Stimulated activated CD4-positive, alpha-beta T cell treated with anti-CD3 and anti-CD28 coated beads, Interleukin-1b, Interleukin-23, amount 100 ng/mL, for 48 hours (primary cell): ENCODE results near the gene PDE4D.

Experiments used
- DNase-seq: peaks from one replicate; pipeline ENCODE4 v3.0.0-alpha.2; 2020

Gene PDE4D

DNA sequence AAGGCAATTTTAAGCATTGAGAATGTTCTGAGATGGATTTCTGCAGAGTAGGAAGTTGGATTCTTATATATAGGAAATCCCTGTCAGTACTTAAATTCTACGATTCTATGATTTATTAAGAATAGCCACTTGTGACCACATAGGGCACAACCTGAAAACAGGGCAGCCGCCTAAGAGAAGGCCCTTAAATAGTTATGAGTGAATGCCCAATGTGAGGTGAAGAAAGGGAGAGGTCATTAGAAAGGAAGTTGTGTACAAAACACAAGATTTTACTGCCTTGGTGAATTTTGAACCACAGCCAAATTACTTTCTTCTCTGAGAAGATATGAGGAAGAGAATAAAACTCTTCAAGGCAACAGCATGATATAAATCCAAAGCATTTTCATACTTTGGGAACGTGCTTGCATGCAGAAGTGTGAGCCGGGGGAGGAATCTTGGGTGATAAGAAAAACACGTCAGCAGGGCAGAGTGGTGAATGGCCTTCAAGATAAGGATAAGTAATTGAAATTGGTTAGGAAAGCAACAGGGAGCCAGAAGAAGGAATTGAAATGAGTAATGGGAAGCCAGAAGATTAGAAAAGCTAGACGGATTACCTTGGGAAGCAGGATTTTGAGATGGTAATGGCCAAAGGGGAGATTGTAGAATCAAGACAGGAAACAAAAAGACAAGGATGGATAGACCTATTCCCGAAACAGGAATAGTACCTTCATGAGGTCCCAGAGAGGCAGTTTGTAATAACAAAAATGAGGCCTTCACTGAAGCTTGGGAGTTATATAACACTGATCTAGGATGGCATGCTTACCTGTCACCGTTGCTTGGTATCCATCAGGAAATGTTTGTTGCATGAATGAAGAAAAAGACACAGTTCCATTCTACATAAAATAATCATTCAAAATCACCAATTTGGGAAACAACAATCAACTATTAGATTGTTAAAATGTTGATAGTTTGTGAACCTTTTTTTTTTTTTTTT lies 244.3 kb downstream of the PDE4D start:
- no peak for DNase-seq

DNA sequence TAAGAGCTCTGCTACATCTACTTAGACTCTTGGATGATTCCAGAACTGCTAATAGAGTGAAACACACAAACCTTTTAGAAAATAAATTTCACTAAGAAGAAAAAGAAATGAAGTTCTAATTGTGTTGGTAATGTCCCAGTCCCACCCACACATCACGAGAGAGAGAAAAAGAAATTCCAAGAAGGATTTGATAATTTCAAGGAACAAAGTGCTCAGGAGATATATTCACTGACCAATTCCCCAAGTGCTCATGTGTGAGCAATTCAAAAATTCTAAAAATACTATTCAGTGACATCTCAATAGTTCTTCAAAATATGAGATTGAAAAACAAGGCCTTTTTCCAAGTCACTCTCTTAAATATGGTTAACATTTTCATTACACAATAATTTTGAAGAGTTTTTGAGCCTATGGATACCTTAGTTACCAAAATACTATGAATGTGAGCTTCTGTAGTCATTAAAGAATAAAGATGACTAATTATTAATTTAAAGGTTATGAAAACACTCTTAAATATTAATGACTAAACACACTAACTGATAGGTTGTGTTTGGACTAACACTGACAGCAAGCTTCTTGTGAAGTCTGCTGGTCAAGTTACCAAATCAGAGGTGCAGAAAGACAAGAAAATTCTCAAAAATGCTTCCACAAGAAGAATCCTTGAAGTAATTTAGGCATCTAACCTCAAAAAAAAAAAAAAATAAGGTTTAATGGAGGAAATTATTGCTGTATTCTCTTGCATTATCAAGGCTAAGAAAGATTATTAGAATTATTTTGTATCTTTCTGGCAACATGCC lies 245.3 kb downstream of the PDE4D start:
- DNase-seq = no peak

DNA sequence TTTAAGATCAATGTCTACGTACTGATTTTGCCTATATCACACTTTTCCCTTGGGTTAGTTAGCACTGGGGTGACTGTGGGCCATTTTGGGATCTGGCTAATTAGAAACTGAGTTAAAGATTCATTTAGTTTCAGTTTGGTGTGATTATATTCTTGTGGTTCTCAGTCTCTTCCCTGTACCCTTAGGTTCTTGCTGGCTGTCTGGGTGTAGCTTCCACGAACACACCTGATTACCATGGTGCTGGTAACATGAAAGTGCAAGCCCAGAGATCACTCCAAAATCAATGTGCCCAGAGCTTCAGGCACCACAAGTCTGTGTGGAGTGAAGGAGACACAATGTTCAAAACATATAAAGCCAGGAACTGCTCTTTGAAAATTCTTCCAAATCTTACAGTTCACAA lies 248.1 kb downstream of the PDE4D start:
- DNase-seq = no peak

DNA sequence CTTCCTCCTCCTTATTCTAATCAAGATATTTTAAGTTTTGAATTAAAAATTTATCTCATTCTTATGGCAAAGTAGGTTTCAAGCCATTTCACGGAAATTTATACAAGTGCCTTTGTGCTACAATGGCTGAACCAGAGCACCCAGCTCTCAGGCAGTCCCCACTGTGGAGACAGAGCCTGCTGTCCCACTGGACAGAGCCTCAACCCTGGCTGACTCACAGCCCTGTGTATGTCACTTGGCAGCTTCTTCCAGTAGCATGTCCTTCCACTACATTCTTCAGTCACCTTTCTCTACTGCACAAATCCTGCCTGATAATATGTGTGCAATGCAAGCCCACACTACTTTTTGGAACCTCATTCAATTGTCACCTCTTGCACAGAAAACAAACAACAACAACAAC lies 253.1 kb downstream of the PDE4D start:
- DNase-seq = no peak

DNA sequence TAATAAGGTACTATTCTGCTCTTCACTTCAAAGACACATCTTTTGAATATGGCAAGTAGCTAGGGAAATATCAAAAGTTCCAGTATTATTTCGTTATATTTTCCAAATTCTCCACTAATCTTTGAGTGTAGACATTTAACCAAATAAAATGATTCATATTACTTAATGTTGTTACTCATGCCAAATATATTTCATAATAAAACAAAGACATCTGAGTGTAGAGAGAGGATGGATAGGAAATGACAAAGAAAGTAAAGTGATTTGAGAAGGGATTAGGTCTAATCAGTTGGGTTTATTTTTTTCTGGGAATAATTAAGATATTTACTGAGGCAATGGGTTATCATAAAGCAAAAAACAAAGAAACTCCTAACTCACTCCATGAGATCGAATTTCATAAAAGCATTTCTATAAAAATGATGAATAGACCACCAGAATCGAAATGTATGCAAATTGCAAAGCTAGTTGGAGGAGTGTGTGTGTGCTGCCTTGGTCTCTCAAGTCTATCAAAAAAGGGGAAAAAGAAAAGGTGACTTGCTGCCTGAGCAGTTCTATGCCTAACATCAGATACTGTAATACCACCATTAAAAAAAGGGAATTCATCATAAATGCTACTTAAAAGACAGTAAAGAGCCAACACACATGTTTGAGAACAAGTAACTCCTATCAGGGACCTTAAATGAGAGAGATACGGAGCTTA lies 255.5 kb downstream of the PDE4D start:
- DNase-seq = no peak

DNA sequence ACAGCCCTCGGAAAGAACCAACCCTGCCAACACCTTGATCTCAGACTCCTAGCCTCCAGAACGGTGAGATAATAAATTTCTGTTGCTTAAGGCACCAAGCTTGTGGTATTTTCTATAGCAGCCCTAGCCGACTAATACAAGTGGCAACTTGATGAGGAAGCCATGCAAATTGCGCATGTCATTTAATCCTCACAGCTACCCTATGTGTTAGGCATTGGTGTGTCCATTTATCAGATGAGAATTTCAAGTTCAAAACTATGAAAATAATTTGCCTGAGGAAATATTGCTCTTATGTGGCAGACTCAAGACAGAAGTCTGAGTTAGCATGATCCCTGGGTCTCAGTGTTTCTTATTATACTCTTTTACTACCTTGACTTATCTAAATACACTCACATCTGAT lies 264.0 kb downstream of the PDE4D start:
- no peak for DNase-seq

DNA sequence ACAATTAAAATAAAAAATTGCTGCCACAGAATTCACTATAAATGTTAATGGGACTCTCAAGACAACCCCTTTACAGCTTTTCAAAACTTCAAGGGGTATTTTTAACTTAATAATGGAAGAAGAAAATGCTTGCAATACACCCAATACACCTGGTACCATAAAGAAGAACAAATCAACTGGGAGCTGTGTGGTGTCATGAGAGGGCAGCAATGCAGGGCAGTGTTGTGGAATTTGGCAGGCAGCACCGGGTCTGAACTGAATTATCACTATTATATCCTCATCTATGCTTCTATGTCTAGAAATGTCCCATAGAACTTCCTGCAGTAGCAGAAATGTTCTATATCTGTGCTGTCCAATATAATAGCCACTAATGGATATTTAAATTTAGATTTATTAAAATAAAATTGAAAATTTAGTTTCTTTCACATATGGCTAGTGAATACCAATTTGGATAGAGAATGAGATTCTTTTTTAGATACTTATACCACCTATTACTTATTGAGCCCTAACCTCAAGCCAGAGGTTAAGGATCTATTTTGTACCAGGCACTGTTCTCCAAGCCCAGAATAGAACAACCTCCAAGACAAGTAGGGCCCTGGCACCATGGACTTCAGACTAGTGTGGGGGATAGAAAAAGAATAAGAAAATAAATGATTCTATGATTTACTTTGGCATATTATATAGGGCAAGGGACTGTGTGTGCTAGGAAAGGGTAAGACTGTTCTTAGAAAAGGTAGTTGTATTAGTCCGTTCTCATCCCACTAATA lies 265.3 kb downstream of the PDE4D start:
- no peak for DNase-seq

DNA sequence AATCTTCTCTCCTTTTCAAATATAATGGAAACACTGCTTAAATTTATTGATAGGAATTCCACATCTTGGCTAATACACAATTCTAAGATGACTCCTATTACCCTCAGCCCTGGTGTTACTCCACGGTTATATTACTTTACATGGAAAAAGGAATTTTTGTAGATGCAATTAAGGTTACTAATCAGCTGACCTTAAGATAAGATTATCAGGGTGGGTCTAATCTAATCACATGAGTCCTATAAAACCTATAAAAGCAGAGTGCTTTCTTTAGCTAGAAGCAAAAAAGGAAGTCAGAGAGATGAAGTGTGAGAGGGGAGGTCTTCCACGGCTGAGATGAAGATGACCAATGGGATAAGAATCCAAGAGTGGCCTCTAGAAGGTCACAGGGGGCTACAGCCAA lies 268.6 kb downstream of the PDE4D start:
- DNase-seq = no peak

DNA sequence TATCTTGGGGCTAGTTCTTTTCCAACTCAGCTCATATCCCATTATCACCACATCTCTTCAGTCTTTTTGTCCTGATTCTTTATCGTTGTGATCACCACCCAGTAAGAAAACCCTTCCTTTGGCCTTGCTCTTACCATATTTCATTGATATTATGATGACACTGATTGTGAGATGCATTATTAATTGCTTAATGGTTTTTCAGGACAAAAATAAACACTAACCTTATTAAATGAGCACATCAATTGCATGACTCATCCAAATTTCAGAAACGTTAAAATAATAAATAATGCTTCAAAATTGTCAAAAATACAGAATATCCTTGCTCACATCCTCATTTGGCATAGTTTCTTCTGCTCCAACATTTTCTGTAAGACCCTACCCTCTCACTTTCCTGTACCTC lies 270.7 kb downstream of the PDE4D start:
- DNase-seq = no peak

DNA sequence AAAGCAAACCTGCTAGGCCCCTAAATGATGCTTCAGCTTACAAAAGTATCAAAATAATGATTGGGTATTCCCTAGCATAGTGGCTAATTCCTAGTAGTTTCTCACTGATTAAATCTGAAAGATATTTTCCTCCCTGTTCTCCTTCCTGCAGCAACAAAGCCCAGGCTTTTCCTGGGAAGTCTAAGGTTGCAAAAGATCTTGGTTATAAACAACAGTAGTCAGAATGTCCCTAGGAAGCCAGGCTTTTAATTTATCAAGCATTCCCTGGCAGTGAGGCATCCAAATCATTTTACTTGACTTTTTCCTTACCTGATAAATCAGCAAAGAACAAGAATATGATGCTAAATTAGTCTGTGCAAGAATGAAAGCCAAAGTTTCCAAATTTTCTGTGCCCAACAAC lies 272.0 kb downstream of the PDE4D start:
- no peak for DNase-seq

DNA sequence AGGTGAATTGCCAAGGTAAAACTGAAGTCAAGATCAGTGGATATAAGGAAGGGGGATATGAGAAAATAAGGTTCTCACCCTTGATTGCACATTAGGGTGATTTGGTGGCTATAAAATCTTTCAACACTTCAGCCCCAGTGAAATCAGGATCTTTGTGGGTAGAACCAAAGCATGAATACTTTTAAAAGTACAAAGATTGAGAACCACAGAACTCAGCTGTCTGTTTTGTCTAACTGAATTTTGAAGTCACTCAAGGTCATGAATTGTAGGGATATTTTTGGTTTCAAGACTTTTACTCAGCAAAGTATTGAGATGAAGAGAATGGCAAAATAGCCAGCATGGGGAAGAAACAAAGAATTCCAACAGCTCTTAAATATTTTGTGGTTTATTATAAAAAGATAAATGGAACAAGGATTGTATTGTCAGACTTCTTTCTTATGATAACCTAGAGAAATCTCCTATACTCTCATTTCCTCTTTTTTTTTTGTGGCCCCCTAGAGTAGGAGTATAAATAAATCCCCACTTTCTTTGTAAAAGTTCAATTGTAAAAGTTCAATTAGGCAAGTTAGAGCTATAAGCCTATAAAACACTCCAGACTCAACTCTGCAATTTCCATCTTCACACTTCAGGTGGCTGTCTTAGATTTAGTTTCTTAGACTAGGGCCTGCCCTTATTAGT lies 272.9 kb downstream of the PDE4D start:
- DNase-seq = no peak

DNA sequence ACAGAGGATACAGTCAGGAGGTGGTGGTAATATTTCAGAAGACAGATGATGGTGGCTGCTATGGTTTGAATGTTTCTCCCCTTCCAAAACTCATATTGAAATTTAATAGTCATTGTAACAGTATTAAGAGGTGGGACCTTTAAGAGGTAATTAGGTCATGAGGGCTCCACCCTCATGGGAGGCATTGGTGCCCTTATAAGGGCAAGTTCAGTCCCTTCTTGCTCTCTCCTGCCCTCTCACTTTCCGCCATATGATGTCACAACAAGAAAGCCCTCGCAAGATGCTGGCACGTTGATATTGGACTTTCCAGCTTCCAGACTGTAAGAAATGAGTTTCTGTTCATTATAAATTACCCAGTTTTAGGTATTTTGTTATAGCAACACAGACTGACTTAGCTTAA lies 274.9 kb downstream of the PDE4D start:
- DNase-seq = no peak

DNA sequence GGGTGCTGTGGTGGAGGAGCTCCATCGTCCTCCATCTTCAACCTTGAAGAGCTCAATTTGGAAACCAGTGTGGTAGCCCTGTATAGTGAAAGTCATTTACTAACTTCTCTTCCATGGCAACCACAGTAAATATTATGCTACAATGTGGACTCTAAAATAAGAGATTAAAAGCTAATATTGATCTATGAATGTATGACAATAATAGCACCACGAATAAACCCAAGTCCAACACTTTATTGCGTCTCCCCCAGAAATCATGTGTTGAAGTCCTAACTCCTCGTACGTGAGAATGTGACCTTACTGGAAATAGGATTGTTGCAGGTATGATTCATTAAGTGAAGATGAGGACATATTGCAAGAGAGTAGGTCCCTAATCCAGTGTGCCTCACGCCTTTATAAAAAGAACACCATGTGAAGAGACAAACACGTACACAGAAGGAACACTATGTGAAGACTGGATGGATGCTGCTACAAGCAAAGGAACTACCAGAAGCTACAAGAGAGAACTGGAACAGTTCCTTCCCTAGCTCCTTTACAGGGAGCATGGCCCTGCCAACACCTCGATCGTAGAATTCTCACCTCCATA lies 276.2 kb downstream of the PDE4D start:
- DNase-seq = no peak

DNA sequence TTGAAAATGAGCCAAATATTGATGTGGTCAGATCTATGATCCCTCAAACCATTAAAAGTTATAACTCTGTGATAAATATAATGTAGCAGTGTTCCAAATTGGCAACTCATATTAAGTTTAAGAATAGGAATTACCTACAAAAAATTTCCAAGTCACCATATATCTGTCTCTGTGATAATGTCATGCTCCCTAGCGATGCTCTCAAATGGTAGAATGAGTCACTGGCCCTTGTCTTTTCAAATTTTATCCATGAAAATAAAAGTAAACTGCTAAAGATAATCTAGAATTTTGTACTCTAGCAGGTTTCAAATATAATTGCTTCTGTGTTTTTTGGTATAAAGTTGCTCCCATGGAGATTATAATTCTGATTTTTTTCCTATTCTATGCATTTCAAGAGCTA lies 277.1 kb downstream of the PDE4D start:
- no peak for DNase-seq

DNA sequence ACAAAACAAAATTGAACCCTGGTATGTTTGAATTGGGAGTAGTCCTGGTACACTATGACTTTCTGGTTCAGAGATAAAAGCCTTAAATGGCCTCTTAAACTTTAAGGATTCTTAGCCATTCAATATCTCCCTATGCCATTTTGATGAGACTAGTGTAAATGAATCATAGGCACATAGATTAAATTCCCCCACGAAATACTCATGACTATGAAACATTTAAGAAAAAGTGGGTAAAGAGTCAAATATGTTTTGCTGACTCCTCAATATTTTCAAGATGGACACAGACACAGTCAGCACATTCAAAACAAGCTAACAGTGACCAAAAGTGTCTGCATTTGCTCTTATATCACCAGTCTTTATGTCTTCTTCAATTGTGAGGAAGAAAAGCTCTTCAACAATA lies 278.3 kb downstream of the PDE4D start:
- DNase-seq = no peak

DNA sequence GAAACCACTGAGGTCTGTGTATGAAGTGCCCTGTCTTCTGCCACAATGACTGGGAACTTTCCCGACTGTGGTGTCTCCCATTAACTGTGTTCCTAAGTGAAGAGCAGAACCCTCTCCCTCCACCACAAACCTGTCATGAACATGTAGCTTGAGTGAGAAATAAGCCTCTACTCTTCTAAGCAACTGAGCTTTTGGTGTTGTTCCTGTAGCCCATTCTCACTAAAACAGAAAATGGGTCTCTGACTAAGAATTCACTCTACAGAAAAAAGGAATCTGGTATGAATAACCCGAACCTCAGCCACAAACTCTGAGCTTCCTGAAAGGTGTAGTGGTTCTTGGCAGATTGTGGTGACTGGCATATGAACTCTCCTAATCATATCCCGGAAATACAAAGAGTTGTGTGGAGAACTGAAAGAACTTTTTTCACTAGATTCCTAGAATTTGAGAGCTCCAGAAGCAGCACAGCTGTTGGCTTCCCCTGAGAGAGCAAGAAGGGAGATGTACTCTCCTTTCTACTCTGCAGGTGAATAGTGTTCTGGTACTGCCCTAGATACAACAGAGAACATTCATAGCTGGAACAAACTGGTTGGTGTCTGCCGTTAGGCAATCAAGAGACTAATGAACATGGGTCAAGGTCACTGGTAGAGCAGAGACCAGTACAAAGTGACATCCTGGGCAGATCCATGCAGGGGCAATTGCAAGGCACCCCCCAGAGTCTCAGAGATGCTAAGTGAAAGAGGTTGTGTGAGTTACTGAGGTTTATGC lies 283.8 kb downstream of the PDE4D start:
- DNase-seq = peak; percentile 42

DNA sequence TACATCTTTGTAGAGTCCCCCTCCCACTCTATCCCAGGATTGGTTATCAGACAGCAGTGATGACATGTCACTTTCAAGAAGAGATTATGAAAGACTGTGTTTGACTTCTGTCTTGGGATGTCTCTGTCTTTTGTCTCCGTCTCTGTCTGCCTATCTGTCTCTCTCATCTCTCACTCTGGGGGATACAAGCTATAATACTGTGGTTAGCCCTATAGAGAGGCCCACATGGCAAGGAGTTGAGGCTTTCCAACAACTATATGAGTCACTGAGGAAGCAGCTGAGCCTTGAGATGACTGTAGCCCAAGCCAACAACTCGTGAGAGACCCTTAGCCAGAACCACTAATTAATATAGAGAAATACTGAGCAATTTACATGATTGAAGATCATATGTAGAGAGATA lies 284.8 kb downstream of the PDE4D start:
- DNase-seq = peak; percentile 25

DNA sequence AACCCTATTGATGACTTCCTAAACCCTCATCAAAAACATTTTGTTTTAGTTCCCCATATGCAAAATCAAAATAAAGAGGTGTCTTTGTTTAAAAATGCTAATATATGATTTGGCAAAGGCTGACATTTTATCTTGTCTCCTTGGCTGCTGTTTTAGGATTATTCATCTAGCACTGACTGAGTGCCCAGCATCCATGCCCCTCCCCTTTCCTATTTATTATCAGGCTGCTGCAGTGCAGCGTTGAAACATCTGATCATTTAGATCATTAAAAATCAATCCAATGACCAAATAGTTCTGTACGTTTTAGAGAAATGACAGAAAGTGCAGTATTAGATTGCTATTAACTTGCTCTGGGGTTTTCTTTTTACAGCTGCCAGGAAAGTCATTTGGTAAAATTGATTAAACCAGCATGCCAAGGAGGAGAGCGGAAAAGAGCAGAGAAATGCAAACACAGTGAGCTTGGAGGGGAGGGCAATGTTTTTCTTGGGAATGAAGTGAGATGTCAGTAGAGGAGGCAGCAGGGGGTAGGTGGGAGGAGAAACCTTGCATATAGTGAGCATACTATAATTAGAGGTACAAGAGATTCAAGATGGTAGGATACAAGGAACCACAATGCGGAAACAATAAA lies 286.3 kb downstream of the PDE4D start:
- DNase-seq = no peak

DNA sequence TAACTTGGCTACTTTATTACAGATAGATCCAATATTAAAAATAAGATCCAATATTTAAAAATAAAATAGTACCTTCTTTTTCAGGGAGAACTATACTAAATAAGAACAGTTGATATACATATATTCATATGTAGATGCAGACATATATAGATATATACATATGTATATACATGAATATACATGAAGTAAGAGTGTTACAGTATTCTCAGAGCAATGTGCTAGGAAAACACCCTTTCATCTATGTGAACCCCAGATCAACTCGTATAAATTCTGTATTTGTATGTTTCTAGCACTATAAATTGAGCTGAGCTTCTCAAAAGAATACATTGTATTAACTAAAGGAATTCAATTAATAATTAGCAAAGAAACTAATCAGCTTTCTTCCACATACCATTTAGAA lies 287.6 kb downstream of the PDE4D start:
- DNase-seq = no peak

DNA sequence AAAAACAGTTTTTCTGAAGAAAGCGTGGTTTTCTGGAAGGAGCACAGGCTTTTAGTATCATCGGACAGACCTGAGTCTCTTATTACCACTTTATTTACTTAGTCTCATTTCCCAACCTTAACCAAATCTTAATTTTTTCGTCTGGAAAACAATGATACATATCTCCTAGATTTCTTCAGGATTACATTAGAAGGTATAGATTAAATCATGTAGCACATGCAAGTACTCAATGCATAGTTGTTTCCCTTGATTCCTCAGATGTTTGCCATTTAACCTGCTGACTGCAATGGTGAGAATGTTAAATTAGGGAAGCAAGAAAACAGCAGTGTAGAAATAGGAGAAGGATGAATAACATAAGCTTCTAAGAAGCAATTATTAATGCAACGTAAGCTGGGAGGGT lies 289.4 kb downstream of the PDE4D start:
- DNase-seq = no peak
